GM19395 (cell line): ENCODE data around the gene SLC6A20.

Source experiments
- ATAC-seq: cut with Tn5 transposase; IDR thresholded peaks from one replicate; pipeline ENCODE4 v1.9.1; 2021; ENCODE audit warnings: mild to moderate bottlenecking, moderate library complexity; ENCODE audit not compliant: unreplicated experiment

Gene SLC6A20

DNA sequence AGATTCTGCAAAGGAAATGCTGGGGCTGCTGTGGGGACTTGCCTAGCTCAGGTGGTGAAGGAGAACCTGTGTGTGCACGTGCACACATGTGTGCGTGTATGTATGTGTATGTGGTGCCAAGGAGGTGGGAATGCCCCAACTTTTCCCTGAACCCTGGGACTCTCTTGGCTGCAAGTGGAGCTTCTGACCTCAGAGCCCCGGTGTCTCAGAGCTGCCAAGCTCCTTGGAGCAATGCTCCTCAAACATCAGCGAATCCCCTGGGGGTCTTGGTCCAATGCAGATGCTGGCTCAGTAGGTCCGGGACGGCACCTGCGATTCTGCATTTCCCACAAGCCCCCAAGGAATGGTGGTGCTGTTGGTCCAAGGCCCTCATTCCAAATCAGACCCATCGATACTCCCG is 5.8 kb upstream of the SLC6A20 start:
- ATAC-seq = no peak

DNA sequence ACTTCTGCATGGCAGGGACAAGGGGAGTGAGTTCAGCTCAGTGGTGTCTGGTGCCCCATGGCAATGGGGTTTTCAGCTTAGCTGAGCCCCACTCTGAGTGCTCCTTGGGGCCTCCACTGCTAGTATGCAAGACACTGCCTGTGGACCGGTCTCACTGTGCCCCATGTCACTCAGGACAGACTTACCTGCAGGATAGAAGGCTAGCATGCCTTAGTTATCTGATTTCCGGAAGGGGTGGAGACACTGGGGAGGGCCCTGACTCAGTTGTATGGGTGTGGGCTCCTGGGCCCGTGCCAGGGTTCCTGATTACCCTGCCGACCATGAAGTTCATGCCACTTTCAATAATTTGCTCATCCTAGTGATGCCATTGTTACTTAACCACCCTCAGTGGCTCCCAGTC is 4.3 kb upstream of the SLC6A20 start:
- ATAC-seq = no peak

- ATAC-seq = no peak
Observed at GRCh38 chr3:45799586-45799985, 3.2 kb upstream of the SLC6A20 start.

DNA sequence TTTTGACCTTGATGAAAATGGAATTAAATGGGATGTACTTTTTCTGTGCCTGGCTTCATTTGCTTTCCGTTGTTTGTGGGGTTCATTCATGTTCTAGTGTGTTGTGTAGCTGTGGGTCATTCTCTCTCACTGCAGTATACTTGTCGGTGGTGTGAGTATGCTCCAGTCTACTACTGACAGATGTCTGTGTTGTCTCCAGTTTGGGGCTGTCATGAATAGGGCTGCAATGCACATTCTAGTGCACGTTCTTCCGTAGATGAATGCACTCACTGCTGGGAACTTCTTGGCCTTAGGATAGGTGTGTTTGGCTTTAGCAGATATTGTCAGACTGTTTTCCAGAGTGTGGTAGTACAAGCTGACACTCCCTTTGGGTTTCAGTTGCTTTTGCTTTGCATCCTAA is 1.7 kb upstream of the SLC6A20 start:
- ATAC-seq = no peak

GRCh38 chr3:45796902-45797637 is 734 bp upstream of the SLC6A20 start:
- no peak for ATAC-seq

DNA sequence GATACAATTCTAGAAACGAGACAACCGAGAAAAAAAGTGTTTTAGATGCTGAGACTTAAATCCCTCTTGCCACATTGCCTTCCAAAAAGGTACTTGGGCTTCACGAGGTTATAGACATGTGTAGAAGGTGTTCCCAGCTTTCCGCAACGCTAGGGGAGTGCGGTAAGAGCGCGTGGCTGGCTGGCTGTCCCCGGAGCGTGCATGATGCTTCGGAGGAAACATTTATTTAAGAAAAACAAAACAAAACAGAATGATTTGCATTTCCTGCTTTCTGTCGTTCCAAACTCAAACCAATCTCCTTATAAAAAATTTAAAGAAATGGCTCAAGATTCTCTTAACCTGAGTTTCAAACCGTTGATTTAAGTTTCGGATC is 841 bp downstream of the SLC6A20 start:
- no peak for ATAC-seq

GRCh38 chr3:45794660-45795059 is 1.7 kb downstream of the SLC6A20 start:
- ATAC-seq = no peak

DNA sequence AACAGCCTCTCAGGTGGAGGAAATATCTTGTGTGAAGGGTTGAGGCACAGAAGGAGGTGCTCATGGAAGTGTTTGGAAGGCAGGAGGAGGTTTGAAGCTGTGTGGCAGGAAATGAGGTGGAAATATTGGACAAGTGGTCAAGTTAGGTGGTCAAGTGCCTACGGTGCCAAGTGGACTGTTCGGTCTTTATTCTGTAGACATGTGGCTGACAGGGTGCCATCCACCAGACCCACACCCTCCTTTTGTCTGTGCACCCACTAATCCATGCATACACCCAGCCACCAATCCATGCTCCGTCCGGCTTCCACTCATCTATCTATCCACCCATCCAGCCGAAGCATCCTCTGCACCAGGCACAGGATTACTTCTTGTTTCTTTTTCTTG is 2.2 kb downstream of the SLC6A20 start:
- no peak for ATAC-seq

DNA sequence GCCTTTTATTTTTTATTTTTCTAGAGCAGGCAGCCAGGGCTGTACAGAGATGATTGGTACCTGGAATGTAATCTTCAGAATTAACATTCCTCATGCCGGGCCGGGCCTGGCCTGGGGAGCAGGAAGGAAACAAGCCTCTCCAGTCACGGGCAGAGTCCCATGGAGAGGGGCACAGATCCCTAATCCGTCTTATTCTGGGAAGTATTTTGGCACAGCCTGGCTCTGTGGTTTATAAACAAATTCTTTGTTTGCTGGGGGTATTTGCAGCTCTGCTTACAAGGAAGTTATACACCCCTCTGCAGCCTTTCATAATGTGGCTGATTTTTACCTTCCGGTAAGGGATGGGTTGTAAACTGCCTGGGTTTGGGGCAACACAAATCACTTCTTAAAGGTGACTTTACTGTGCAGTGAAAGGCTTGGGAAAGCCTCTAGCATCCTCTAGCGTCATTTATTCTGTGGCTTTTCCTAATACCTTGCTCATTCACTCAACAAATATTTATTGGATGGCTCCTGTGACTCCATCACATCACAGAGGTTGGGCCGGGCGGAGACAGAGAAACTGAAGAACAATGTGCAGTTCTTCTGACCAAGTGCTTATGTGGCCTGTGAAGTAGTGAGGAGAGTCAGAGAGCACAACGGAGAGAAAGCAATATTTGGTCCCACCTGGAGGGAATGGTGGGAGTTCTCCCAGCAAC is 2.7 kb downstream of the SLC6A20 start:
- no peak for ATAC-seq

DNA sequence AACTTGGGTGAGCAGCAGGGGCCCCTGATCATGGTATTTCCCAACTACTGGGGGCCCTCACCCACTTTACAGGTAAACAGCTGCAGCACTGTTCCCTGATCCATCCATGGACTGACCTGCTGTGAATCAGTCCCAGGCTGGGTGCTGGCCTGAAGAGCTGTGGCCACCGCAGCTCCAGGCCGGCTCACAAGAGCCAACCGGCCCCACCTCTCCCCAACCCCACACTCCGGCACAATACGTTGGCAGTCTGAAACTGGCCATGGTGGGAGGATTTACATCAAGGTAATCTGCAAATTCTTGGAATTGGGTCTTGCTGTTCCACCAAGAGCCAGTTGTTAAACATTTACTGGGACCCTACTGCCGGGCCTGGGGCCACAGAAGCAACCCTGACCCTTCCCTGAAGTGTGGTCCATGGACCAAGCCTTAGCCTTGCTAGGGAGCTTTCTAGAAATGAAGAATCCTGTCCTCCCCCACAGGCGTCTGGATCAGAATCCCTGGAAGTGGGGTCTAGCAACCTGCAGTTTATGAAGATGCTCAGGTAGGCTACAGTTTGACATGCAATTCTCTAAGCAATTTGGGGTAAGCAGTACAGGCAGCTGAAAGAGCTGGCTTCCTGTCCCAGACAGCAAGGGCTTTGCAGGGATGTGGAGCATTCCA is 3.7 kb downstream of the SLC6A20 start:
- ATAC-seq = no peak

DNA sequence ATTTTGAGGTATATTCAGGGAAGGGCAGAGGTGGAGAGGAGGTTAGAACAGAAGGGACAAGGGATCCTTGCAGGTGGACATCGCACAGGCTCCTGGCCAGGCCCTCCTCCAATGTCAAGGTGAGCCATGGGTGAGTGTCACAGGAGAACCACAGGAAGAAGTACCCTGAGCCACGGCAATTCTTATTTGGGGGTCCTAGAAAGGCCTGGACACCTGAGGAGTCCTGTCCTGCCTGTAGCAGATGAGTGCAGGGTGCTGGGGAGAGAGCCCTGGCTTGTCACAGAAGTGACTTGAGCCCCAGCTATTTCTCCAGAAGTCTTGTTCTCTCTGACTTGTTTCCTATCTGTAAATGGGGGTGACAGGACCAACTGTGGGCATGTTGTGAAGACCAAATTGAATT is 4.3 kb downstream of the SLC6A20 start:
- no peak for ATAC-seq

DNA sequence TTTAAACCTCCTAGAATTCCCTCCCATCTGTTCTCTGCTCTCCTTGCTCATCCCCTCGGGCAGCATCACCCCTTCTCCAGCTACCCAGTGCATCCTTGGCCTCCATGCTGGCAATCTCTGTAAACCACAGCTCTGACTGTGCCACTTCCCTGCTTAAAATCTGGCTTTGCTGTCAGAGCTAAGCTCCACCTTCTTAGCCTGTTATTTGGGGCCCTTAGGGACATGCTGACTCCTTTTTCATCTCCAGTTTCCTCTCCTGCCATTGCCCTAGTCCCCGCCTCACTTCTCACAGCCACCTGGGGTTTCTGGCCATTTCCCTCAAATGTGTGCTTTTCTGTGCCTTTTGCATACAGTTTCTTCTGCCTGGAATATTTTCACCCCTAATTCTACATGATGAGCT is 5.7 kb downstream of the SLC6A20 start:
- ATAC-seq = no peak

- ATAC-seq = no peak
Observed at GRCh38 chr3:45789235-45789812, 7.0 kb downstream of the SLC6A20 start.

DNA sequence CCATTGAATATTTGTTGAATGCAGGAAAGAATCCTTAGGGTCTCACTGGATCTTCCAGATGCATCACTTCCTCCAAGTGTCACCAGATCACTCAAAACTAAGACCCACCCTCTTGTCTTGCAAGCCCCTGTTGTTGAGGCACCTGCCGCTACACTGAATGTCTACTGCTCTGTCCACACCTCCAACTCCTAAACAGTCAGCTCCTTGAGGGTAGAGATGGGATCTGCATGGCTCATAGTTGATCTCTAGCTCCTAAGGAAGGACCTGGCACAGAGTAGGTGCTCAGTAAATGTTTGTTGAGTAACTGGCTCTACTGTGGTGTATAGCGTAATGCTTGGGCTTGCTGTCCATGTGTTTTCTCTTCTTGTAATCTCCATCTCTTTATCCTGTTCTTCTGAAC is 8.8 kb downstream of the SLC6A20 start:
- no peak for ATAC-seq

DNA sequence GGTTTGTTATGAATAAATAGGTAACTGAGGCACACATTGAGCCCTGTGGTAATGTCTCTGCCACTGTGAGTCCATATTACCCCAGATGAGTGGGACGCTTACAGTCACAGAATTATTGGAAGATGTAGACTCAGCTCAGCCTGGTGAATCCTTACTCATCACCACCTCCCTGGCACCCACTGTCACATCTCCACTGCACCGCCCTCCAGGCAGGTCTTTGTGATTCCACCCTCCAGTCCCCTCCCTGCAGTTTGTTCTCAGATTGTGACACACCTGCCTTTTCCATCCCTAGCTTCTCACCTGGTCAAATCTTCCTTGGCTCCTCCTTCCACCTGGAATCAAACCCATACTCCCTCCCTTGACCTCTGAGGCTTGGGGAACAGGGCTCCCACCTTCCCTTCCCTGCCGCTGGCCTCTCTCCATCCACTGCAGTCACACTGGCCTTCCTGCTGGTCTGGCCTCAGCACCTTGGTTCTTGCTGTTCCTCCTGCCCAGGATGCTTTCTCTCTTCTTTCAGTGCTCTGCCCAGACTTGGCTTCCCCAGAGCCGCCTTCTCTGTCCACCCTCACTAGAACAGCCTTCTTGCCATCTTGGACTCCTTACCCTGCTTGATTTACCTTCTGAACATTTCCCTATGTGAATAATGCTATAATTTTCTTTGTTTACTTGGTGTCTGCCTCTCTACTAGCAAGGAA is 9.4 kb downstream of the SLC6A20 start:
- no peak for ATAC-seq

GRCh38 chr3:45785605-45786150 is 10.7 kb downstream of the SLC6A20 start:
- no peak for ATAC-seq

- ATAC-seq = no peak
Observed at GRCh38 chr3:45783667-45784066, 12.7 kb downstream of the SLC6A20 start.

GRCh38 chr3:45782381-45782780 is 14.0 kb downstream of the SLC6A20 start:
- no peak for ATAC-seq

DNA sequence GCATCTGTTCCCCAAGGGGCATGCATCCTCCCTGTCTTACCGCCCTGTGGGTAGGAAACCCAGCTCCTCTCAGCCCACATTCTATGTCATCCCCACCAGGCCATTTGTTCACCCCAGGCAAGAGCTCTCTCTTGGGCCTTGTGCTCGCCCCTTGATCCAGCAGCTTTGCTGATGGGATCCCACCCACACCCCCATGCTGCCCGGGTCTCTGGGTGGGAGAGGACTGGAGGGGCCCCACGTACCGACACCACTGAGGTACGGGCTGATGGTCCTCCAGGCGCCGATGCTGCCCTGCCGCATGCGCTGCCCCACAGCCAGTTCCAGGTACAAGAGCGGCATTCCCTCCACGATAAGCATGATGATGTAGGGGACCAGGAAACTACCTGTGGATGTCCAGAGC is 14.5 kb downstream of the SLC6A20 start:
- no peak for ATAC-seq

- ATAC-seq = no peak
Observed at GRCh38 chr3:45781271-45781670, 15.1 kb downstream of the SLC6A20 start.
